ENCODE measurements around the gene NEIL1. TPM values are rescaled to one million over a fixed set of nuclear protein-coding genes. Genes with fewer than 3 reads are reported as not detected.

Gene NEIL1
- total RNA-seq, 1 experiment from 2014 or later, result 24.8 TPM

DNA sequence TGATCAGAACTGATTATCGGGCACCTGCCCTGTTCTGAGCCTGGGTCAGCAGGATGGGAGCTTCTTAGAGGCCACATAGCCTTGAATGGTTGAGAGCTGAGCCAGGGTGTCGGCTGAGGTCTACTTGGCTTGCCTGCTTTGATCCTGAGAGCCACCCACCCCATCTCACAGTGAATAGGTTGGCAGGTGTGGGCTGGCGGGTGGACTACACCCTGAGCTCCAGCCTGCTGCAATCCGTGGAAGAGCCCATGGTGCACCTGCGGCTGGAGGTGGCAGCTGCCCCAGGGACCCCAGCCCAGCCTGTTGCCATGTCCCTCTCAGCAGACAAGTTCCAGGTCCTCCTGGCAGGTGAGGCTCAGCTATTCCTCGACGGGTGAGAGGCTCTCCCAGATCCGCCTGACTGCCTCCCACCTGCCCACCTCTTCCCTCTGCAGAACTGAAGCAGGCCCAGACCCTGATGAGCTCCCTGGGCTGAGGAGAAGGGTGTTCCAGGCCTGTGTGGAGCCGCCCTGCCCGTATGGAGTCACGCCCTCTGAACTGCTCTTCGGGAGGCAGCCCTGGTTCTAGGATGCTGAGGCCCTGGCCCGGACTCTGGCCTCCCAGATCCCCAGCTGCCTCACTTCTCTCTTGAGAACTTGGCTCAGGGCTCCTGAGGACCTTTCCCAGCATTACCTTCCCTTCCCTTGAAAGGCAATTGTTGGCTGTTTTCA is 7.2 kb upstream of the NEIL1 start:
- no peaks in the 10 kb centered on the region for H3K9me3 Mint-ChIP-seq
- H3K4me3 Mint-ChIP-seq, result no peak overlapping the region
- H3K27ac Mint-ChIP-seq, result no peak overlapping the region
- peaks cover 5% of the 10 kb centered on the region; the same call in 1 of the 2 replicates for H3K36me3 Mint-ChIP-seq
- H3K4me1 Mint-ChIP-seq, result peaks cover 13% of the 10 kb centered on the region
- DNase-seq (ENCODE audit: low spot score) (no peak), ATAC-seq (no peak)
- ChIA-PET POLR2A (no interaction called here), CTCF (interaction anchor here (1.9 kb wide), 1 partner anchor 28 kb away, joined by 5 read pairs; the partner anchor contains the start of gene MAN2C1)
- TF ChIP-seq, protein P1, sequence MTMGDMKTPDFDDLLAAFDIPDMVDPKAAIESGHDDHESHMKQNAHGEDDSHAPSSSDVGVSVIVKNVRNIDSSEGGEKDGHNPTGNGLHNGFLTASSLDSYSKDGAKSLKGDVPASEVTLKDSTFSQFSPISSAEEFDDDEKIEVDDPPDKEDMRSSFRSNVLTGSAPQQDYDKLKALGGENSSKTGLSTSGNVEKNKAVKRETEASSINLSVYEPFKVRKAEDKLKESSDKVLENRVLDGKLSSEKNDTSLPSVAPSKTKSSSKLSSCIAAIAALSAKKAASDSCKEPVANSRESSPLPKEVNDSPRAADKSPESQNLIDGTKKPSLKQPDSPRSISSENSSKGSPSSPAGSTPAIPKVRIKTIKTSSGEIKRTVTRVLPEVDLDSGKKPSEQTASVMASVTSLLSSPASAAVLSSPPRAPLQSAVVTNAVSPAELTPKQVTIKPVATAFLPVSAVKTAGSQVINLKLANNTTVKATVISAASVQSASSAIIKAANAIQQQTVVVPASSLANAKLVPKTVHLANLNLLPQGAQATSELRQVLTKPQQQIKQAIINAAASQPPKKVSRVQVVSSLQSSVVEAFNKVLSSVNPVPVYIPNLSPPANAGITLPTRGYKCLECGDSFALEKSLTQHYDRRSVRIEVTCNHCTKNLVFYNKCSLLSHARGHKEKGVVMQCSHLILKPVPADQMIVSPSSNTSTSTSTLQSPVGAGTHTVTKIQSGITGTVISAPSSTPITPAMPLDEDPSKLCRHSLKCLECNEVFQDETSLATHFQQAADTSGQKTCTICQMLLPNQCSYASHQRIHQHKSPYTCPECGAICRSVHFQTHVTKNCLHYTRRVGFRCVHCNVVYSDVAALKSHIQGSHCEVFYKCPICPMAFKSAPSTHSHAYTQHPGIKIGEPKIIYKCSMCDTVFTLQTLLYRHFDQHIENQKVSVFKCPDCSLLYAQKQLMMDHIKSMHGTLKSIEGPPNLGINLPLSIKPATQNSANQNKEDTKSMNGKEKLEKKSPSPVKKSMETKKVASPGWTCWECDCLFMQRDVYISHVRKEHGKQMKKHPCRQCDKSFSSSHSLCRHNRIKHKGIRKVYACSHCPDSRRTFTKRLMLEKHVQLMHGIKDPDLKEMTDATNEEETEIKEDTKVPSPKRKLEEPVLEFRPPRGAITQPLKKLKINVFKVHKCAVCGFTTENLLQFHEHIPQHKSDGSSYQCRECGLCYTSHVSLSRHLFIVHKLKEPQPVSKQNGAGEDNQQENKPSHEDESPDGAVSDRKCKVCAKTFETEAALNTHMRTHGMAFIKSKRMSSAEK (CRISPR knock-in tag; IDR thresholded peaks at IDR 0.05; ENCODE audit: borderline replicate concordance), result no peak
- TF ChIP-seq SOX15 (CRISPR knock-in tag; IDR thresholded peaks at IDR 0.05) (no peak), JUN (CRISPR knock-in tag; IDR thresholded peaks at IDR 0.05) (no peak), ETV6 (CRISPR knock-in tag; IDR thresholded peaks at IDR 0.05) (no peak), FOXJ3 (CRISPR knock-in tag; IDR thresholded peaks at IDR 0.05; ENCODE audit: borderline replicate concordance) (no peak)
- TF ChIP-seq, protein P2, sequence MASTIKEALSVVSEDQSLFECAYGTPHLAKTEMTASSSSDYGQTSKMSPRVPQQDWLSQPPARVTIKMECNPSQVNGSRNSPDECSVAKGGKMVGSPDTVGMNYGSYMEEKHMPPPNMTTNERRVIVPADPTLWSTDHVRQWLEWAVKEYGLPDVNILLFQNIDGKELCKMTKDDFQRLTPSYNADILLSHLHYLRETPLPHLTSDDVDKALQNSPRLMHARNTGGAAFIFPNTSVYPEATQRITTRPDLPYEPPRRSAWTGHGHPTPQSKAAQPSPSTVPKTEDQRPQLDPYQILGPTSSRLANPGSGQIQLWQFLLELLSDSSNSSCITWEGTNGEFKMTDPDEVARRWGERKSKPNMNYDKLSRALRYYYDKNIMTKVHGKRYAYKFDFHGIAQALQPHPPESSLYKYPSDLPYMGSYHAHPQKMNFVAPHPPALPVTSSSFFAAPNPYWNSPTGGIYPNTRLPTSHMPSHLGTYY (CRISPR knock-in tag; IDR thresholded peaks at IDR 0.05), result no peak
- TF ChIP-seq, protein P3, sequence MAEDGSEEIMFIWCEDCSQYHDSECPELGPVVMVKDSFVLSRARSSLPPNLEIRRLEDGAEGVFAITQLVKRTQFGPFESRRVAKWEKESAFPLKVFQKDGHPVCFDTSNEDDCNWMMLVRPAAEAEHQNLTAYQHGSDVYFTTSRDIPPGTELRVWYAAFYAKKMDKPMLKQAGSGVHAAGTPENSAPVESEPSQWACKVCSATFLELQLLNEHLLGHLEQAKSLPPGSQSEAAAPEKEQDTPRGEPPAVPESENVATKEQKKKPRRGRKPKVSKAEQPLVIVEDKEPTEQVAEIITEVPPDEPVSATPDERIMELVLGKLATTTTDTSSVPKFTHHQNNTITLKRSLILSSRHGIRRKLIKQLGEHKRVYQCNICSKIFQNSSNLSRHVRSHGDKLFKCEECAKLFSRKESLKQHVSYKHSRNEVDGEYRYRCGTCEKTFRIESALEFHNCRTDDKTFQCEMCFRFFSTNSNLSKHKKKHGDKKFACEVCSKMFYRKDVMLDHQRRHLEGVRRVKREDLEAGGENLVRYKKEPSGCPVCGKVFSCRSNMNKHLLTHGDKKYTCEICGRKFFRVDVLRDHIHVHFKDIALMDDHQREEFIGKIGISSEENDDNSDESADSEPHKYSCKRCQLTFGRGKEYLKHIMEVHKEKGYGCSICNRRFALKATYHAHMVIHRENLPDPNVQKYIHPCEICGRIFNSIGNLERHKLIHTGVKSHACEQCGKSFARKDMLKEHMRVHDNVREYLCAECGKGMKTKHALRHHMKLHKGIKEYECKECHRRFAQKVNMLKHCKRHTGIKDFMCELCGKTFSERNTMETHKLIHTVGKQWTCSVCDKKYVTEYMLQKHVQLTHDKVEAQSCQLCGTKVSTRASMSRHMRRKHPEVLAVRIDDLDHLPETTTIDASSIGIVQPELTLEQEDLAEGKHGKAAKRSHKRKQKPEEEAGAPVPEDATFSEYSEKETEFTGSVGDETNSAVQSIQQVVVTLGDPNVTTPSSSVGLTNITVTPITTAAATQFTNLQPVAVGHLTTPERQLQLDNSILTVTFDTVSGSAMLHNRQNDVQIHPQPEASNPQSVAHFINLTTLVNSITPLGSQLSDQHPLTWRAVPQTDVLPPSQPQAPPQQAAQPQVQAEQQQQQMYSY (CRISPR knock-in tag; IDR thresholded peaks at IDR 0.05), result no peak
- TF ChIP-seq, protein P4, sequence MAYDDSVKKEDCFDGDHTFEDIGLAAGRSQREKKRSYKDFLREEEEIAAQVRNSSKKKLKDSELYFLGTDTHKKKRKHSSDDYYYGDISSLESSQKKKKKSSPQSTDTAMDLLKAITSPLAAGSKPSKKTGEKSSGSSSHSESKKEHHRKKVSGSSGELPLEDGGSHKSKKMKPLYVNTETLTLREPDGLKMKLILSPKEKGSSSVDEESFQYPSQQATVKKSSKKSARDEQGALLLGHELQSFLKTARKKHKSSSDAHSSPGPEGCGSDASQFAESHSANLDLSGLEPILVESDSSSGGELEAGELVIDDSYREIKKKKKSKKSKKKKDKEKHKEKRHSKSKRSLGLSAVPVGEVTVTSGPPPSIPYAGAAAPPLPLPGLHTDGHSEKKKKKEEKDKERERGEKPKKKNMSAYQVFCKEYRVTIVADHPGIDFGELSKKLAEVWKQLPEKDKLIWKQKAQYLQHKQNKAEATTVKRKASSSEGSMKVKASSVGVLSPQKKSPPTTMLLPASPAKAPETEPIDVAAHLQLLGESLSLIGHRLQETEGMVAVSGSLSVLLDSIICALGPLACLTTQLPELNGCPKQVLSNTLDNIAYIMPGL (CRISPR knock-in tag; IDR thresholded peaks at IDR 0.05), result no peak
- H3K27me3 Mint-ChIP-seq (ENCODE audit: low read depth), result peaks cover 4% of the 10 kb centered on the region; the same call in 1 of the 2 replicates

DNA sequence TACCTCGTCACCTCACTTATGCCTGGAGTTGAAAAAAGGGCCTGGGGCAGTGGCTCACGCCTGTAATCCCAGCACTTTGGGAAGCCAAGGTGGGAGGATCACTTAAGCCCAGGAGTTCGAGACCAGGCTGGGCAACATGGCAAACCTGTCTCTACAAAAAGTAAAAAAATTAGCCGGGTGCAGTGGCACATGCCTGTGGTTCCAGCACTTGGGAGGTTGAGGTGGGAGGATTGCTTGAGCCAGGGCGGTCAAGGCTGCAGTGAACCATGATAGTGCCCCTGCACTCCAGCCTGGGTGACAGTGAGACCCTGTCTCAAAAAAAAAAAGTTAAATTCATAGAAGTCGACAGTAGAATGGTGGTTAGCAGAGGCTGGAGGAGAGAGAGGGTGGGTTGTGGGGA is 4.6 kb upstream of the NEIL1 start:
- no peak overlapping the region for H3K4me3 Mint-ChIP-seq
- no peak for DNase-seq (ENCODE audit: low spot score)
- H3K4me1 Mint-ChIP-seq, result 0 out of 2 replicates have a peak, but pooled peaks cover 4% of the 10 kb centered on the region
- no peak overlapping the region for H3K27ac Mint-ChIP-seq
- peaks cover 5% of the 10 kb centered on the region; the same call in 1 of the 2 replicates for H3K36me3 Mint-ChIP-seq
- ATAC-seq, result no peak
- CTCF ChIA-PET, result no interaction called here
- H3K27me3 Mint-ChIP-seq (ENCODE audit: low read depth), result peaks cover 16% of the 10 kb centered on the region
- no peaks in the 10 kb centered on the region for H3K9me3 Mint-ChIP-seq
- POLR2A ChIA-PET, result no interaction called here
- TF ChIP-seq, protein P5, sequence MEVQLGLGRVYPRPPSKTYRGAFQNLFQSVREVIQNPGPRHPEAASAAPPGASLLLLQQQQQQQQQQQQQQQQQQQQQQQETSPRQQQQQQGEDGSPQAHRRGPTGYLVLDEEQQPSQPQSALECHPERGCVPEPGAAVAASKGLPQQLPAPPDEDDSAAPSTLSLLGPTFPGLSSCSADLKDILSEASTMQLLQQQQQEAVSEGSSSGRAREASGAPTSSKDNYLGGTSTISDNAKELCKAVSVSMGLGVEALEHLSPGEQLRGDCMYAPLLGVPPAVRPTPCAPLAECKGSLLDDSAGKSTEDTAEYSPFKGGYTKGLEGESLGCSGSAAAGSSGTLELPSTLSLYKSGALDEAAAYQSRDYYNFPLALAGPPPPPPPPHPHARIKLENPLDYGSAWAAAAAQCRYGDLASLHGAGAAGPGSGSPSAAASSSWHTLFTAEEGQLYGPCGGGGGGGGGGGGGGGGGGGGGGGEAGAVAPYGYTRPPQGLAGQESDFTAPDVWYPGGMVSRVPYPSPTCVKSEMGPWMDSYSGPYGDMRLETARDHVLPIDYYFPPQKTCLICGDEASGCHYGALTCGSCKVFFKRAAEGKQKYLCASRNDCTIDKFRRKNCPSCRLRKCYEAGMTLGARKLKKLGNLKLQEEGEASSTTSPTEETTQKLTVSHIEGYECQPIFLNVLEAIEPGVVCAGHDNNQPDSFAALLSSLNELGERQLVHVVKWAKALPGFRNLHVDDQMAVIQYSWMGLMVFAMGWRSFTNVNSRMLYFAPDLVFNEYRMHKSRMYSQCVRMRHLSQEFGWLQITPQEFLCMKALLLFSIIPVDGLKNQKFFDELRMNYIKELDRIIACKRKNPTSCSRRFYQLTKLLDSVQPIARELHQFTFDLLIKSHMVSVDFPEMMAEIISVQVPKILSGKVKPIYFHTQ (CRISPR knock-in tag; IDR thresholded peaks at IDR 0.05), result no peak
- TF ChIP-seq MYBL2 (CRISPR knock-in tag; IDR thresholded peaks at IDR 0.05) (no peak), SMAD4 (CRISPR knock-in tag; IDR thresholded peaks at IDR 0.05) (no peak)
- TF ChIP-seq, protein P6, sequence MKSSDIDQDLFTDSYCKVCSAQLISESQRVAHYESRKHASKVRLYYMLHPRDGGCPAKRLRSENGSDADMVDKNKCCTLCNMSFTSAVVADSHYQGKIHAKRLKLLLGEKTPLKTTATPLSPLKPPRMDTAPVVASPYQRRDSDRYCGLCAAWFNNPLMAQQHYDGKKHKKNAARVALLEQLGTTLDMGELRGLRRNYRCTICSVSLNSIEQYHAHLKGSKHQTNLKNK (CRISPR knock-in tag; IDR thresholded peaks at IDR 0.05), result no peak
- TF ChIP-seq, protein P7, sequence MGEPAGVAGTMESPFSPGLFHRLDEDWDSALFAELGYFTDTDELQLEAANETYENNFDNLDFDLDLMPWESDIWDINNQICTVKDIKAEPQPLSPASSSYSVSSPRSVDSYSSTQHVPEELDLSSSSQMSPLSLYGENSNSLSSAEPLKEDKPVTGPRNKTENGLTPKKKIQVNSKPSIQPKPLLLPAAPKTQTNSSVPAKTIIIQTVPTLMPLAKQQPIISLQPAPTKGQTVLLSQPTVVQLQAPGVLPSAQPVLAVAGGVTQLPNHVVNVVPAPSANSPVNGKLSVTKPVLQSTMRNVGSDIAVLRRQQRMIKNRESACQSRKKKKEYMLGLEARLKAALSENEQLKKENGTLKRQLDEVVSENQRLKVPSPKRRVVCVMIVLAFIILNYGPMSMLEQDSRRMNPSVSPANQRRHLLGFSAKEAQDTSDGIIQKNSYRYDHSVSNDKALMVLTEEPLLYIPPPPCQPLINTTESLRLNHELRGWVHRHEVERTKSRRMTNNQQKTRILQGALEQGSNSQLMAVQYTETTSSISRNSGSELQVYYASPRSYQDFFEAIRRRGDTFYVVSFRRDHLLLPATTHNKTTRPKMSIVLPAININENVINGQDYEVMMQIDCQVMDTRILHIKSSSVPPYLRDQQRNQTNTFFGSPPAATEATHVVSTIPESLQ (CRISPR knock-in tag; IDR thresholded peaks at IDR 0.05), result no peak
- TF ChIP-seq, protein P8, sequence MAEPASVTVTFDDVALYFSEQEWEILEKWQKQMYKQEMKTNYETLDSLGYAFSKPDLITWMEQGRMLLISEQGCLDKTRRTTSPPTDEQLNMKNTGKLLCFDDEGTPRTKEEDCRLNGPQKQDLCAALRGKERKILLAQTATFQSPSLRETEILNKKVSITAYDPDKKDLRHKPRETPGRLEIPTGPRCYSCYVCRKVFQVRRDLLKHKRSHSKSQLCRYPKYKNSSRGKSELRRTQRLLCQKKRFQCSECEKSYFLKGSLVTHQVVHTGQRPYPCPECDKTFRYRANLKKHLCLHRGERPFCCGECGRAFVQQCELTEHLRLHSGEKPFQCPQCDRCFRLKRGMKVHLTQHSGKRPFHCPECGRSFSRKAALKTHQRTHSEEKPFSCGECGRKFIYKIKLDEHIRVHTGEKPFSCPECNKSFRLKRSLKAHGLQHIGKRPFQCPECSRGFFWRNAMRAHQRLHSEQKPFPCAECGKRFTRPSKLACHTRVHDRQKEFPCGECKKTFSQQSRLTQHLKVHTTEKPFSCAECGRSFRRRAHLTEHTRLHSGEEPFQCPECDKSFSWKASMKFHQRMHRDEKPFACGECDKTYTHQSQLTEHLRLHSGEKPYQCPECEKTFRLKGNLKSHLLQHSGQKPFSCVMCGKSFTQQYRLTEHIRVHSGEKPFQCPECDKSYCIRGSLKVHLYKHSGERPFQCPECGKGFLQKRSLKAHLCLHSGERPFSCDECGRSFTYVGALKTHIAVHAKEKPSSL (CRISPR knock-in tag; conservative IDR thresholded peaks at IDR 0.05), result no peak
